Activated T-helper 2 cell treated with anti-CD3 and anti-CD28 coated beads, Interferon-gamma antibody, Interleukin-2, Interleukin-4, amounts not matched to agents 10 μg/mL and 5 μg/mL and 100 μg/mL, durations not matched to agents 14 hours and 24 hours and 36 hours (primary cell): ENCODE measurements around the gene GMEB1. TPM values are rescaled to one million over a fixed set of nuclear protein-coding genes. Genes with fewer than 3 reads are reported as not detected.
"Not testable (repeated sequence)": the region's sequence is repeated elsewhere in the genome, so short reads cannot be mapped to it uniquely, and the experiment has no call there.

ENCODE experiments used
- DNase-seq: peaks from one replicate; pipeline ENCODE4 v3.0.0; 2021; ENCODE audit warnings: low spot score
- H3K27ac Mint-ChIP-seq: one replicate; pipeline ENCODE4 v1.8.0; 2021; ENCODE audit warnings: mixed read lengths
- H3K27me3 Mint-ChIP-seq: one replicate; pipeline ENCODE4 v1.8.0; 2021; ENCODE audit warnings: low read depth, mixed read lengths
- H3K36me3 Mint-ChIP-seq: one replicate; pipeline ENCODE4 v1.8.0; 2021; ENCODE audit warnings: low read depth, mixed read lengths
- H3K4me1 Mint-ChIP-seq: one replicate; pipeline ENCODE4 v1.8.0; 2021; ENCODE audit warnings: low read depth, mixed read lengths
- H3K4me3 Mint-ChIP-seq: one replicate; pipeline ENCODE4 v1.8.0; 2021; ENCODE audit warnings: low read depth, mild to moderate bottlenecking, moderate library complexity, mixed read lengths
- H3K9me3 Mint-ChIP-seq: one replicate; pipeline ENCODE4 v1.8.0; 2021; ENCODE audit warnings: mixed read lengths
- intact Hi-C: fragments of 100-400 bp; cut with micrococcal nuclease; formaldehyde crosslinking; loops from one replicate; pipeline ENCODE4 v1.15.1; 2023
- total RNA-seq: library from RNA; stranded (reverse); gene quantifications from 2 replicates; pipeline ENCODE4 v1.2.3, GENCODE V29; 2022

GMEB1 gene
- total RNA-seq, 1 donor from 2014 or later = 26.0 TPM

GRCh38 chr1:28684937-28685336, 16.4 kb downstream of the GMEB1 start:
- Mint-ChIP-seq H3K4me1 (peaks cover 5% of the 10 kb centered on the region), H3K4me3 (no peak overlapping the region), H3K9me3 (no peaks in the 10 kb centered on the region), H3K36me3 (peaks cover 54% of the 10 kb centered on the region), H3K27ac (no peak overlapping the region), H3K27me3 (no peaks in the 10 kb centered on the region)
- intact Hi-C loops = no loop called here
- no peak for DNase-seq

GRCh38 chr1:28691627-28692026, 23.0 kb downstream of the GMEB1 start:
- H3K36me3 Mint-ChIP-seq = peaks cover 56% of the 10 kb centered on the region
- H3K27me3 Mint-ChIP-seq, DNase-seq, H3K4me1 Mint-ChIP-seq, H3K9me3 Mint-ChIP-seq, H3K27ac Mint-ChIP-seq, intact Hi-C loops, H3K4me3 Mint-ChIP-seq: not testable (repeated sequence)

- H3K27me3 Mint-ChIP-seq = no peaks in the 10 kb centered on the region
- H3K4me3 Mint-ChIP-seq = no peak overlapping the region
- H3K36me3 Mint-ChIP-seq = peaks cover 45% of the 10 kb centered on the region
- no peak overlapping the region for H3K27ac Mint-ChIP-seq
- peaks cover 15% of the 10 kb centered on the region for H3K4me1 Mint-ChIP-seq
- DNase-seq = no peak
- intact Hi-C loops = no loop called here
- H3K9me3 Mint-ChIP-seq = no peaks in the 10 kb centered on the region
These were observed 35.0 kb downstream of the GMEB1 start for GRCh38 chr1:28703629-28704028.

GRCh38 chr1:28716336-28716735, 47.8 kb downstream of the GMEB1 start:
- intact Hi-C loops = no loop called here
- Mint-ChIP-seq H3K27me3 (no peaks in the 10 kb centered on the region), H3K4me1 (no peaks in the 10 kb centered on the region), H3K36me3 (peaks cover 39% of the 10 kb centered on the region), H3K27ac (no peak overlapping the region), H3K4me3 (no peak overlapping the region), H3K9me3 (no peaks in the 10 kb centered on the region)
- DNase-seq = no peak

GRCh38 chr1:28718166-28718565, 49.6 kb downstream of the GMEB1 start:
- H3K36me3 Mint-ChIP-seq = peaks cover 28% of the 10 kb centered on the region
- no peak overlapping the region for H3K4me3 Mint-ChIP-seq
- no peaks in the 10 kb centered on the region for H3K4me1 Mint-ChIP-seq
- no peaks in the 10 kb centered on the region for H3K27me3 Mint-ChIP-seq
- intact Hi-C loops = no loop called here
- H3K9me3 Mint-ChIP-seq = no peaks in the 10 kb centered on the region
- no peak for DNase-seq
- H3K27ac Mint-ChIP-seq = no peak overlapping the region

GRCh38 chr1:28718586-28719331, 50.2 kb downstream of the GMEB1 start:
- DNase-seq = no peak
- no peaks in the 10 kb centered on the region for H3K4me1 Mint-ChIP-seq
- no peak overlapping the region for H3K4me3 Mint-ChIP-seq
- no peaks in the 10 kb centered on the region for H3K27me3 Mint-ChIP-seq
- H3K36me3 Mint-ChIP-seq = peaks cover 22% of the 10 kb centered on the region
- intact Hi-C loops = no loop called here
- H3K27ac Mint-ChIP-seq = no peak overlapping the region
- no peaks in the 10 kb centered on the region for H3K9me3 Mint-ChIP-seq

GRCh38 chr1:28719332-28719619, 50.7 kb downstream of the GMEB1 start:
- no peak overlapping the region for H3K27ac Mint-ChIP-seq
- no peaks in the 10 kb centered on the region for H3K4me1 Mint-ChIP-seq
- H3K27me3 Mint-ChIP-seq = no peaks in the 10 kb centered on the region
- peaks cover 17% of the 10 kb centered on the region for H3K36me3 Mint-ChIP-seq
- H3K4me3 Mint-ChIP-seq = no peak overlapping the region
- intact Hi-C loops = no loop called here
- H3K9me3 Mint-ChIP-seq = no peaks in the 10 kb centered on the region
- DNase-seq = no peak

- no peak overlapping the region for H3K27ac Mint-ChIP-seq
- DNase-seq = no peak
- no peaks in the 10 kb centered on the region for H3K9me3 Mint-ChIP-seq
- no peak overlapping the region for H3K4me3 Mint-ChIP-seq
- no peaks in the 10 kb centered on the region for H3K4me1 Mint-ChIP-seq
- no peaks in the 10 kb centered on the region for H3K27me3 Mint-ChIP-seq
- H3K36me3 Mint-ChIP-seq = peaks cover 8% of the 10 kb centered on the region
- intact Hi-C loops = no loop called here
These were observed 51.8 kb downstream of the GMEB1 start for GRCh38 chr1:28720376-28720775.

GRCh38 chr1:28721927-28722326, 53.3 kb downstream of the GMEB1 start:
- H3K27ac Mint-ChIP-seq, H3K27me3 Mint-ChIP-seq, H3K36me3 Mint-ChIP-seq, intact Hi-C loops, H3K4me1 Mint-ChIP-seq, H3K4me3 Mint-ChIP-seq, H3K9me3 Mint-ChIP-seq, DNase-seq: not testable (repeated sequence)

GRCh38 chr1:28725365-28725764, 56.8 kb downstream of the GMEB1 start:
- DNase-seq, H3K27ac Mint-ChIP-seq, H3K4me1 Mint-ChIP-seq, H3K27me3 Mint-ChIP-seq, intact Hi-C loops, H3K36me3 Mint-ChIP-seq, H3K9me3 Mint-ChIP-seq, H3K4me3 Mint-ChIP-seq: not testable (repeated sequence)

- H3K4me1 Mint-ChIP-seq = peaks cover 23% of the 10 kb centered on the region
- no peaks in the 10 kb centered on the region for H3K27me3 Mint-ChIP-seq
- no peak for DNase-seq
- H3K27ac Mint-ChIP-seq = peak overlapping the region; percentile 91
- peaks cover 31% of the 10 kb centered on the region for H3K36me3 Mint-ChIP-seq
- intact Hi-C loops = loop anchor here (1.0 to 5.0 kb wide), 6 partner anchors 67 to 499 kb away; partner anchors contain the start of genes ATP5IF1, RNU11 and TAF12
- H3K9me3 Mint-ChIP-seq = no peaks in the 10 kb centered on the region
- peak overlapping the region; percentile 99 for H3K4me3 Mint-ChIP-seq
These were observed 67.4 kb downstream of the GMEB1 start for GRCh38 chr1:28735961-28736449.

- H3K27ac Mint-ChIP-seq = peak within 1 kb of the TSS; percentile 91
- intact Hi-C loops = loop anchor here (1.0 to 5.0 kb wide), 6 partner anchors 67 to 499 kb away; partner anchors contain the start of genes ATP5IF1, RNU11 and TAF12
- H3K36me3 Mint-ChIP-seq = peaks cover 36% of the 10 kb centered on the region
These were observed 68.1 kb downstream of the GMEB1 start, which contains the start of gene YTHDF2 for GRCh38 chr1:28736450-28737306. Gene YTHDF2 (plus strand): TSS chr1:28736940. CDS start chr1:28737121, 181 bp downstream.

More at GRCh38 chr1:28736450-28737306, 68.1 kb downstream of the GMEB1 start, which contains the start of gene YTHDF2:
- Mint-ChIP-seq H3K4me1 (peaks cover 23% of the 10 kb centered on the region), H3K4me3 (peak within 1 kb of the TSS; percentile 99), H3K27me3 (no peaks in the 10 kb centered on the region), H3K9me3 (no peaks in the 10 kb centered on the region)
- DNase-seq = peak; percentile 95
